NT2/D1 (cell line): ENCODE measurements around the gene CLEC19A.

Experiments used
- SUZ12 ChIP-seq: IDR thresholded peaks from 2 replicates; pipeline ENCODE4 v1.6.1; 2011; ENCODE audit not compliant: insufficient read length, insufficient read depth; ENCODE audit errors: extremely low read depth
- YY1 ChIP-seq: IDR thresholded peaks from 2 replicates; pipeline ENCODE4 v1.6.1; 2011; ENCODE audit not compliant: insufficient read length, insufficient read depth

DNA sequence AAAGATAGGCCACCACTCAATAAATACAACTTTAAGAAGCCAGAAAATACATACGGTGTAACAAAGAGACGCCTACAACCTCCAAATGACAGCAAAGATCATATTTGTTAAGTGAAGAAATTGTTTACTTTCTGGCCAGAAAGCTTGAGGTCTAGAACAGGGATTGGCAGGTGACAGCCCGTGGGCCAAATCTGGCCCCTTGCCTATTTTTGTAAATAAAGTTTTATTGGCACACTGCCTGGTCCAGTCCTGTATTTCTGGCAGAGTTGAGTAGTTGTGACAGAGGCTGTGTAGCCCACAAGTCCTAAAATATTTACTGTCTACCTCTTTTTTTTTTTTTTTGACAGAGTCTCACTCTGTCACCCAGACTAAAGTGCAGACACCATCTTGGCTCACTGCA is 3.4 kb upstream of the CLEC19A start:
- TF ChIP-seq YY1 (no peak), SUZ12 (no peak)
